Stomach (tissue), 9 donors: ENCODE measurements around the gene SLC16A10. TPM values are rescaled to one million over a fixed set of nuclear protein-coding genes. Genes with fewer than 3 reads are reported as not detected.

Experiments
- DNase-seq, 2 donors: peaks; one replicate each; pipeline versions ENCODE4 v3.0.0 to v3.0.0-alpha.2; 2013 to 2019
- H3K27ac ChIP-seq, 5 donors: fragments of 200-600 bp in 4 of 5; sonication (generic) in 4 of 5; one replicate each; pipeline ENCODE4 v1.5.1; 2013 to 2019; ENCODE audit warnings: mild to moderate bottlenecking in 1 of 5, moderate library complexity in 1 of 5
- H3K27me3 ChIP-seq, 3 donors: fragments of 200-600 bp; sonication (generic); one replicate each; pipeline ENCODE4 v1.5.1; 2017 to 2019; ENCODE audit warnings: mixed run types in 1 of 3
- H3K36me3 ChIP-seq, 4 donors: fragments of 200-600 bp; sonication (generic); 1 replicate in 3 of 4; 2 replicates in 1 of 4; pipeline ENCODE4 v1.5.1; 2016 to 2019
- H3K4me1 ChIP-seq, 4 donors: fragments of 200-600 bp; sonication (generic); one replicate each; pipeline ENCODE4 v1.5.1; 2016 to 2019
- H3K4me3 ChIP-seq, 4 donors: fragments of 200-600 bp; sonication (generic) in 3 of 4; one replicate each; pipeline ENCODE4 v1.5.1; 2016 to 2019; ENCODE audit warnings: mild to moderate bottlenecking in 1 of 4
- H3K9me3 ChIP-seq, 4 donors: fragments of 200-600 bp; sonication (generic); one replicate each; pipeline ENCODE4 v1.5.1; 2016 to 2019
- EP300 ChIP-seq: sonication (generic); formaldehyde crosslinking; IDR thresholded peaks from one replicate; pipeline ENCODE4 v1.6.1; 2017; ENCODE audit warnings: antibody characterized with exemption
- POLR2A ChIP-seq, 4 donors: fragments of 450-650 bp; IDR thresholded peaks; one replicate each; pipeline ENCODE4 v1.6.1; 2016; ENCODE audit warnings: antibody characterized with exemption in 4 of 4, control low read depth in 2 of 4, mild to moderate bottlenecking in 1 of 4, moderate library complexity in 1 of 4
- POLR2AphosphoS5 ChIP-seq, 3 donors: sonication (generic); formaldehyde crosslinking; IDR thresholded peaks; one replicate each; pipeline ENCODE4 v1.6.1; 2016; ENCODE audit warnings: antibody characterized with exemption in 3 of 3
- WGBS, 5 donors: extraction: QIAGEN DNeasy Blood & Tissue Kit in 3 of 5; methylation state at CpG; one replicate each; pipeline versions ENCODE4 v1.1.5 to v1.1.7; 2013 to 2018; 5-methylcytosine and 5-hydroxymethylcytosine counted together
- intact Hi-C: fragments of 100-400 bp; cut with DNase I; formaldehyde crosslinking; loops from one replicate; pipeline ENCODE4 v1.15.1; 2023; ENCODE audit warnings: low total_unique reads
- polyA plus RNA-seq, 3 donors: library from polyadenylated mRNA; stranded (reverse); fragments of 200-250 nt; gene quantifications; one replicate each; pipeline ENCODE4 v1.2.3, GENCODE V29; 2013
- total RNA-seq, 5 donors: library from RNA; depleted of rRNA; stranded (reverse); fragments of >200 nt; gene quantifications; one replicate each; pipeline versions ENCODE4 v1.1.0 to v1.2.3, GENCODE V29; 2014 to 2016
- TF ChIP-seq, protein P1 (sequence below), 7 experiments: fragments of 450-650 bp in 4 of 7; fragments of 200-600 bp in 3 of 7; sonication (generic) in 3 of 7; IDR thresholded peaks; one replicate each; pipeline ENCODE4 v1.5.1; 2016 to 2019; ENCODE audit warnings: antibody characterized with exemption in 7 of 7, control low read depth in 2 of 7, mild to moderate bottlenecking in 1 of 7
- donor health status: healthy with polysubstance abuse.
- donor health status: Bipolar disorder and iron deficiency.
- donor health status: healthy.

The SLC16A10 gene
- total and polyA plus RNA-seq, 8 donors: 0.46 to 206 (median 8.5) TPM

- Histone ChIP-seq H3K27me3 (no peaks in the 10 kb centered on the region), H3K27ac (peak overlapping the region in 1 of 5 donors; percentile 46), H3K9me3 (peaks cover 0 to 12% (median 6%) of the 10 kb centered on the region in 4 donors), H3K4me3 (no peak overlapping the region), H3K36me3 (no peaks in the 10 kb centered on the region), H3K4me1 (peaks cover 0 to 14% (median 11%) of the 10 kb centered on the region in 4 donors)
- peak; percentile 88 to 92 for DNase-seq
- intact Hi-C loops: no loop called here
- TF ChIP-seq EP300 (no peak), POLR2A (IDR thresholded peaks at IDR 0.05) (no peak), POLR2AphosphoS5 (IDR thresholded peaks at IDR 0.05) (peak in 1 of 3 donors; percentile 46)
- TF ChIP-seq, protein P1, sequence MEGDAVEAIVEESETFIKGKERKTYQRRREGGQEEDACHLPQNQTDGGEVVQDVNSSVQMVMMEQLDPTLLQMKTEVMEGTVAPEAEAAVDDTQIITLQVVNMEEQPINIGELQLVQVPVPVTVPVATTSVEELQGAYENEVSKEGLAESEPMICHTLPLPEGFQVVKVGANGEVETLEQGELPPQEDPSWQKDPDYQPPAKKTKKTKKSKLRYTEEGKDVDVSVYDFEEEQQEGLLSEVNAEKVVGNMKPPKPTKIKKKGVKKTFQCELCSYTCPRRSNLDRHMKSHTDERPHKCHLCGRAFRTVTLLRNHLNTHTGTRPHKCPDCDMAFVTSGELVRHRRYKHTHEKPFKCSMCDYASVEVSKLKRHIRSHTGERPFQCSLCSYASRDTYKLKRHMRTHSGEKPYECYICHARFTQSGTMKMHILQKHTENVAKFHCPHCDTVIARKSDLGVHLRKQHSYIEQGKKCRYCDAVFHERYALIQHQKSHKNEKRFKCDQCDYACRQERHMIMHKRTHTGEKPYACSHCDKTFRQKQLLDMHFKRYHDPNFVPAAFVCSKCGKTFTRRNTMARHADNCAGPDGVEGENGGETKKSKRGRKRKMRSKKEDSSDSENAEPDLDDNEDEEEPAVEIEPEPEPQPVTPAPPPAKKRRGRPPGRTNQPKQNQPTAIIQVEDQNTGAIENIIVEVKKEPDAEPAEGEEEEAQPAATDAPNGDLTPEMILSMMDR (IDR thresholded peaks at IDR 0.05): peak in 1 of 7 experiments; percentile 11
- WGBS, 5 donors: 20 to 32% (median 28%) methylated on average over 5 of the region's 5 CpGs
Measured at GRCh38 chr6:111105578-111105977, 18.3 kb downstream of the SLC16A10 start.

DNA sequence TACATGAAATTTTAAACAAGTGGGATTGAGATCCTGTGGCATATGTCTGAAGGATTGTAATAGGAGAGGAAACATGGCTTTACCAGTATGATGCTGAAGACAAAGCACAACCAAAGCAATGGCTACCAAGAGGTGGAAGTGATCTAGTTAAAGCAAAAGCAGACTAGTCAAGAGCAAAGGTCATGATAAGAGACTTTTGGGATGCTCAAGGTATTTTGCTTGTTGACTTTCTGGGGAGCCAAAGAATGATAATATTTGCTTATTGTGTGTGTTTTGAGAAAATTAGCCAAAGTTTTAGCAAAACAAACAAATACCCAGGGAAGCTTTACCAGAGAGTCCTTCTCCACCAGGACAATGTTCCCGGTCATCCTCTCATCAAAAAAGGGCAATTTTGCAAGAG, 20.3 kb downstream of the SLC16A10 start:
- H3K36me3 ChIP-seq: no peaks in the 10 kb centered on the region
- intact Hi-C loops: no loop called here
- H3K4me1 ChIP-seq: peaks cover 0 to 17% (median 11%) of the 10 kb centered on the region in 4 donors
- peaks cover 0 to 12% (median 6%) of the 10 kb centered on the region in 4 donors for H3K9me3 ChIP-seq
- TF ChIP-seq POLR2AphosphoS5 (IDR thresholded peaks at IDR 0.05): no peak
- TF ChIP-seq, protein P1 (IDR thresholded peaks at IDR 0.05): no peak
- no peak for TF ChIP-seq EP300
- TF ChIP-seq POLR2A (IDR thresholded peaks at IDR 0.05): no peak
- WGBS, 5 donors: 92 to 100% (median 96%) methylated on average over 1 of the region's 1 CpG
- H3K27ac ChIP-seq: no peak overlapping the region
- no peak overlapping the region for H3K4me3 ChIP-seq
- DNase-seq: no peak
- no peaks in the 10 kb centered on the region for H3K27me3 ChIP-seq

DNA sequence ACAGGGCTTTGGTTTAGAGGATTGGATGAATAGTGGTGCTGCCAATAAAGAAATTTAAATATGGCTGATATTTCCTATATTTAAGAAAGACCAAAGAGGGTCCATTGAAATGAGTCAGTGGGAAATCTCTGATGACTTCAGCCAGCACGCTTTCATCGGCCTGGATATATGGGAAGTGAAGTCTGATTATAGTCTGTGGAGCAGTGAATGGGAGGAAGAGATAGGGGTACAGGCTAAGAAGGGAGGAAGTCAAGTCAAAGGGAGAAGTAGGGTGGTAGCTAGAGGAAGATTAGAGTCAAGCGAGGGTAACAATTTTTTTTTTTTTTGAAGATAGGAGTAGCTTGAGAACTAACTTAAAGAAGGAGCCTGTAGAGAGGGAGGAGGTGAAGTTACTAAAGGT, 22.7 kb downstream of the SLC16A10 start:
- intact Hi-C loops: no loop called here
- peaks cover 7 to 38% (median 20%) of the 10 kb centered on the region in 4 donors for H3K4me1 ChIP-seq
- TF ChIP-seq EP300 (no peak), POLR2AphosphoS5 (IDR thresholded peaks at IDR 0.05) (no peak), POLR2A (IDR thresholded peaks at IDR 0.05) (no peak)
- TF ChIP-seq, protein P1 (IDR thresholded peaks at IDR 0.05): no peak

DNA sequence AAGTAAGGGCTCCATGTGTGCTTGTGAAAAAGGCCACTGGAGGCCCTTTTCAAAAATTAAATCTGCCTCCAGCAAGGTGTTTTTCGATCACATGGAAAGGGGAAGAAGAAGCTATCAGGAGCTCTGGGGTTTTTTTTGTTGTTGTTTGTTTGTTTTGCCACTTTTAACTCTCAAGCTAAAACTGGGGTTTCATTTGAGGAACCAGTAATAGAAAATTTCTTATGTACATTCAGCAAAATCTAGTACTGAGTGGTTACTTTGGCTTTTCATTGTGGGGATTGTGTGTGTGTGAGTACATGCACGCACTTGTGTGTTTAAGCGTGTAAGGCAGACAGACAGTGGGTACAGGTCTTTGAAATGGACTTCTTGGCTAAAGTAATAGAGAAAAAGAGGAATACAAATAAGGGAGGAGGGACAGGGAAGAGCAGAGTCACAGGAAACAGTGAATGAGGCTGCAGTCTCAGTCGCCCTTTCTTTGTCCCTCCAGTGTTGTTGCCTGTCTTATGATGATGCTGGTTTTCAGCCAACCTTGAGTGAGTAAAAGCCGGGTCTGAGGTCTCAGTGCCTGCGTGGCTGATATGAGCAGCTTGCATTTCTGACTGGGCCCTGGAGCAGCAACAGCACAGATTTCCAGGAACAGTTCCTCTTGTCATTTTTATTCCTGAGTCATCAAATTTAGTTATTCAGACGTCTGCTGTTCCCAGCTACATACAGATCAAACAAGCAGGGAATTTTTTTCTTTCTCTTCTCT, 26.2 kb downstream of the SLC16A10 start:
- Histone ChIP-seq H3K27me3 (no peaks in the 10 kb centered on the region), H3K9me3 (no peaks in the 10 kb centered on the region), H3K27ac (peak overlapping the region; percentile 5 to 50 (median 14)), H3K4me3 (no peak overlapping the region), H3K36me3 (no peaks in the 10 kb centered on the region), H3K4me1 (peaks cover 0 to 27% (median 15%) of the 10 kb centered on the region in 4 donors)
- TF ChIP-seq, protein P1 (IDR thresholded peaks at IDR 0.05): no peak
- DNase-seq: peak; percentile 42 to 71
- intact Hi-C loops: no loop called here
- 27 to 42% (median 31%) methylated on average over 7 of the region's 7 CpGs for WGBS, 5 donors

More for the DNA sequence above, 22.7 kb downstream of the SLC16A10 start:
- no peak overlapping the region for H3K27ac ChIP-seq
- H3K9me3 ChIP-seq: peaks cover 0 to 12% (median 6%) of the 10 kb centered on the region in 4 donors
- DNase-seq: no peak
- H3K4me3 ChIP-seq: no peak overlapping the region
- H3K27me3 ChIP-seq: no peaks in the 10 kb centered on the region
- WGBS, 5 donors: 74 to 88% (median 80%) methylated on average over 3 of the region's 3 CpGs
- H3K36me3 ChIP-seq: no peaks in the 10 kb centered on the region
